GM06990 (cell line): ENCODE measurements around the gene AP2A1.

ENCODE experiments used
- DNase-seq: peaks from one replicate; pipeline ENCODE4 v3.0.0-alpha.2; 2011; ENCODE audit not compliant: insufficient read length; ENCODE audit errors: extremely low read depth
- H3K27me3 ChIP-seq: replicated peaks from 2 replicates; pipeline ENCODE4 v1.6.0; 2011; ENCODE audit warnings: low read length; ENCODE audit not compliant: control insufficient read depth, insufficient read depth
- H3K36me3 ChIP-seq: 2 replicates; pipeline ENCODE4 v1.5.1; 2011; ENCODE audit warnings: low read length; ENCODE audit not compliant: control insufficient read depth, insufficient read depth
- H3K4me3 ChIP-seq: replicated peaks from 2 replicates; pipeline ENCODE4 v1.5.1; 2011; ENCODE audit warnings: low read depth, mild to moderate bottlenecking, control low read depth, low read length
- CTCF ChIP-seq: IDR thresholded peaks from 2 replicates; pipeline ENCODE4 v1.5.1; 2011; ENCODE audit warnings: low read length, control low read depth, mild to moderate bottlenecking, inconsistent platforms; ENCODE audit not compliant: insufficient read depth, poor library complexity, severe bottlenecking

Gene AP2A1

GRCh38 chr19:49827034-49827433, 60.2 kb downstream of the AP2A1 start:
- no peaks in the 10 kb centered on the region for H3K27me3 ChIP-seq
- DNase-seq, result no peak
- H3K4me3 ChIP-seq, result no peak overlapping the region
- no peak for TF ChIP-seq CTCF
- peaks cover 17% of the 10 kb centered on the region for H3K36me3 ChIP-seq

- TF ChIP-seq CTCF, result no peak
- peaks cover 28% of the 10 kb centered on the region for H3K36me3 ChIP-seq
- H3K4me3 ChIP-seq, result no peak overlapping the region
- H3K27me3 ChIP-seq, result no peaks in the 10 kb centered on the region
- no peak for DNase-seq
These were observed 62.4 kb downstream of the AP2A1 start for GRCh38 chr19:49829200-49829599.

- H3K4me3 ChIP-seq, result no peak overlapping the region
- H3K27me3 ChIP-seq, result no peaks in the 10 kb centered on the region
- DNase-seq, result no peak
- peaks cover 29% of the 10 kb centered on the region for H3K36me3 ChIP-seq
- no peak for TF ChIP-seq CTCF
These were observed 62.9 kb downstream of the AP2A1 start for GRCh38 chr19:49829721-49830120.

- TF ChIP-seq CTCF, result no peak
- Histone ChIP-seq H3K36me3 (peaks cover 37% of the 10 kb centered on the region), H3K4me3 (no peak overlapping the region), H3K27me3 (no peaks in the 10 kb centered on the region)
- no peak for DNase-seq
These were observed 64.0 kb downstream of the AP2A1 start for GRCh38 chr19:49830766-49831165.

- no peak overlapping the region for H3K4me3 ChIP-seq
- H3K36me3 ChIP-seq, result peaks cover 40% of the 10 kb centered on the region
- DNase-seq, result no peak
- no peak for TF ChIP-seq CTCF
- H3K27me3 ChIP-seq, result no peaks in the 10 kb centered on the region
These were observed 64.8 kb downstream of the AP2A1 start for GRCh38 chr19:49831592-49831991.

- TF ChIP-seq CTCF, result no peak
- no peaks in the 10 kb centered on the region for H3K27me3 ChIP-seq
- no peak for DNase-seq
- peaks cover 44% of the 10 kb centered on the region for H3K36me3 ChIP-seq
- H3K4me3 ChIP-seq, result no peak overlapping the region
These were observed 65.8 kb downstream of the AP2A1 start for GRCh38 chr19:49832556-49832955.
